Measurements from ENCODE around the gene PEX26.

DNA sequence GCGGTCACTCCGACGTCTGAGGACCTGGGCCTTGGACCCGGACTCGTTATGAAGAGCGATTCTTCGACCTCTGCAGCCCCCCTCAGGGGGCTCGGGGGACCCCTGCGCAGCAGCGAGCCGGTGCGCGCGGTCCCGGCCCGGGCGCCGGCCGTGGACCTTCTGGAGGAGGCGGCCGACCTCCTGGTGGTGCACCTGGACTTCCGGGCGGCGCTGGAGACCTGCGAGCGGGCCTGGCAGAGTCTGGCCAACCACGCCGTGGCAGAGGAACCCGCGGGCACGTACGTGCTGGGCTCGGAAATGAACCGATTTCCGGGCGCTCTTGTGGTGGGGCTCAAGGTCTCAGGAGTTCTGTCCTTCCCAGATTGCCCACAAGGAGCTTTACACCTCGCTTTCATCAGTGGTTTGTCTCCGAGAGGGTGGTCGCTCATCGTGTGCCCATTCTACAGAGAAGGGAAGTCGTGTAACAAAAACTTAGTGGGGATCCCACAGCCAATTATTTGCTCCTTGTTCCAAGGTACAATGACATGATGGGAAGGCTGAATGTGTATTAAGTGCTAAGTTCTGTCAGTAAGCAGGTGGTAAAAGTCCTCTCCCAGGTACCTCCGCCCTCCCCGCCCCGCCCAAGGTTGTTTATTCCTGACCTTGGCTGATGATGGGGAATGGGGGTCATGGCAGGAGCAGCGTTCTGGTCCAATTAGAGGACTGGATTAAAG, 695 bp downstream of the PEX26 start:
- TF ChIP-seq, protein P1, sequence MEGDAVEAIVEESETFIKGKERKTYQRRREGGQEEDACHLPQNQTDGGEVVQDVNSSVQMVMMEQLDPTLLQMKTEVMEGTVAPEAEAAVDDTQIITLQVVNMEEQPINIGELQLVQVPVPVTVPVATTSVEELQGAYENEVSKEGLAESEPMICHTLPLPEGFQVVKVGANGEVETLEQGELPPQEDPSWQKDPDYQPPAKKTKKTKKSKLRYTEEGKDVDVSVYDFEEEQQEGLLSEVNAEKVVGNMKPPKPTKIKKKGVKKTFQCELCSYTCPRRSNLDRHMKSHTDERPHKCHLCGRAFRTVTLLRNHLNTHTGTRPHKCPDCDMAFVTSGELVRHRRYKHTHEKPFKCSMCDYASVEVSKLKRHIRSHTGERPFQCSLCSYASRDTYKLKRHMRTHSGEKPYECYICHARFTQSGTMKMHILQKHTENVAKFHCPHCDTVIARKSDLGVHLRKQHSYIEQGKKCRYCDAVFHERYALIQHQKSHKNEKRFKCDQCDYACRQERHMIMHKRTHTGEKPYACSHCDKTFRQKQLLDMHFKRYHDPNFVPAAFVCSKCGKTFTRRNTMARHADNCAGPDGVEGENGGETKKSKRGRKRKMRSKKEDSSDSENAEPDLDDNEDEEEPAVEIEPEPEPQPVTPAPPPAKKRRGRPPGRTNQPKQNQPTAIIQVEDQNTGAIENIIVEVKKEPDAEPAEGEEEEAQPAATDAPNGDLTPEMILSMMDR (IDR thresholded peaks at IDR 0.05), result no peak
- no peak for TF ChIP-seq POLR2A (IDR thresholded peaks at IDR 0.05)
